GM08714 (cell line): ENCODE data around the gene DCAF7.
A peak's percentile ranks its signal among the peaks of the same experiment; 100 is the strongest.

ENCODE experiments used
- H3K4me3 ChIP-seq: fragments of 200-500 bp; sonication (Bioruptor generic); 2 replicates; pipeline ENCODE4 v1.5.1; 2014; ENCODE audit warnings: mild to moderate bottlenecking, low read length, inconsistent platforms
- ZNF274 ChIP-seq: IDR thresholded peaks from 2 replicates; pipeline ENCODE4 v1.6.1; 2012; ENCODE audit warnings: mild to moderate bottlenecking, low read depth, low read length

The DCAF7 gene

DNA sequence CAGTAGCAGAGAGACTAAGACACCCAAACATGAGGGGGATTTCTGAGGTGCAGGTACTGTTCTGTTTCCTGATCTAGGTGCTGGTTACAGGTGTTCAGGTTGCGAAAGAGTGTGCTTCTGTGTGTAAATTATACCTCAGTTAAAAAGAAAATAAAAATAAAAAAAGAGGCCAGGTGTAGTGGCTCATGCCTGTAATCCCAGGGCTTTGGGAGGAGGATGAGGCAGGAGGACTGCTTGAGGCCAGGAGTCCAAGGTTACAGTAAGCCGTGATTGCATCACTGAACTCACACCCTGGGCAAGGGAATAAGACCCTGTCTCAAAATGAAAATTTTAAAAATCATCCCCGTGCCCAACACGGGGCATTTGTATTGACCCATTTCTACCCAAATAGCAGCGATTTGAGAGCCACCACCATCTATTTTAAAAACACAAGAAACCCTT is 3.2 kb upstream of the DCAF7 start:
- TF ChIP-seq ZNF274 = no peak
- H3K4me3 ChIP-seq = no peak overlapping the region

DNA sequence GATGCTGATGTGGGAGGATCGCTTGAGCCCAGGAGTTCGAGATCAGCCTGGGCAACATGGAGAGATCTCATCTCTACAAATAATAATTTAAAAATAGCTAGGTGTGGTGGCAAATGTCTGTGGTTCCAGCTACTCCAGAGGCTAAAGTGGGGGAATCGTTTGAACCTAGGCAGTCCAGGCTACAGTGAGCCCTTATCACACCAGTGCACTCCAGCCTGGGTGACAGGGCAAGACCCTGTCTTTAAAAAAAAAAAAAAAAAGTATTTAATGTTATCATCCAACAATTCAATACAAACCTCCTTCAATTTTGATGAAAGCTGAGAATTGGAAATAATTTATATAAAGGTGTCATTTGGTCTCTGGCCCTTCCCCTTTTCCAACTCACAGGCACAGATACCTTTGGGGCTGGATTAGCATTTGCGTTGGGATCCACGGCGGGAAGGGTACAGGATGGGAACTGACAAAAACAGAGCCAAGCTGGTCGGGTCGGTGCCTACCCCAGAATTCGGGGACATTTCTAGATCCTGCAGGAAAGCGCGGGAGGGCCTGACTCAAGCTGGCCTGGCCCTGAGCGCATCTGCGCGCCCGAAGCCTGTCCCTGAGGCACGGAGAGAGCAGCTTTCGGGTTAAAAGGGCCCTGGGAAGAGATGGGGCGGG is 860 bp upstream of the DCAF7 start:
- no peak for TF ChIP-seq ZNF274
- H3K4me3 ChIP-seq = peak overlapping the region; percentile 68

DNA sequence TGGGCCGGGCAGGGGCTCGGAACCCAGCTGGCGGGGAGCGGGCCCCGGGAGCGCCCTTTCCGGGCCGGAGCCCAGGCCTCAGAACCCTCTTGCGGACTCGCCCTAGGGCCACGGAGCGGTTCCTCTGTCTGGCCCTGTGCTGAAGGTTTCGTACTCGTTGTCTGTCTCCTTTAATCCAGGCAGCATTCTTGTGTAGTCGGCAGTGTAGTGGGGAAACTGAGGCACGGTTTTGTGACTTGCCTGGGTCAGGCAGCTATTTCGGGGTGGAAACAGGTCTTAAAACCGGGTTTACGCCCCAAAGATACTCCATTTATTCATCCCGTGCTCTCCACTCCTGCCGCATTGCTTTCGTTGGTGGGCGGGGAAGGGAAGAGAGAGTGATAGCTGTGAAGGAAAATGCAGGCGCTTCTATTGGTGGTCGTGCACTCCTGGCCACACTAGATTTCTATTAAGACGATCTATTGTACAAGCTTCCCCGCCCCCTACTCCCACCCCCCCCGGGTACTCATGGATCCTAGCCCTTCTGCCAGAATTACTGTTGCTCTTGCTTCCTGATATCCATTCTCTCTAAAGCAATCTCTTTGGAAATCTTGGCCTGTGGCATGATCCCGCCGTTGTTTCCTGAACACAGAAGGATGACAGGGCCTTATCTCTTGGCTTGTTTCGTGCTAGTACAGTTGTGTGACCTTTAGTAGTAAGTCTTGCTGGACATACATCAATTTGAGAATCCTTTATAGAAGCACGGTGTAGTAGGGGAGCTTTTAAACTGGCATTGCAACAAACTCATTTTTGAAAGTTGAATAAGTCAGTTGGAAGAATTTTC is 751 bp downstream of the DCAF7 start:
- TF ChIP-seq ZNF274 = no peak
- H3K4me3 ChIP-seq = peak overlapping the region; percentile 85

DNA sequence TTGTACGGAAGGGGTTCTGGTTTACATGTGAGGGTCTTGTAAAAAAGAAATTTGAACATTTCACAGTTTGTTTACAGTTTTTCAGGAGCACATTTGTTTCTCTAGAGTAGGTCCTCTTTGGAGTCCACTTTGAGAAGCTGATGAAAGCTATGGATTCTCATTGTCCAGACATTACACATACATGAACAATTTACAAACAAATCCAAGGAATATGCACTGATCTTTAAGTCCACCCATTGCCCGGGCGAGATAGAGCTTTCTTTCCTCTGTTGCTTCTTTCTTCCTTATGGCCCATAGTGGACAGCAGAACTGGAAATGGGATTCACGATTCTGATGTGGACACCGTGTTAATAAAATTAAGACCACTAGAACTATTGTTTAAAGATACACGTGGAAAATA is 1.9 kb downstream of the DCAF7 start:
- no peak for TF ChIP-seq ZNF274
- H3K4me3 ChIP-seq = peak overlapping the region; percentile 85

- no peak overlapping the region for H3K4me3 ChIP-seq
- TF ChIP-seq ZNF274 = no peak
Observed at GRCh38 chr17:63555500-63556156, 5.4 kb downstream of the DCAF7 start.

DNA sequence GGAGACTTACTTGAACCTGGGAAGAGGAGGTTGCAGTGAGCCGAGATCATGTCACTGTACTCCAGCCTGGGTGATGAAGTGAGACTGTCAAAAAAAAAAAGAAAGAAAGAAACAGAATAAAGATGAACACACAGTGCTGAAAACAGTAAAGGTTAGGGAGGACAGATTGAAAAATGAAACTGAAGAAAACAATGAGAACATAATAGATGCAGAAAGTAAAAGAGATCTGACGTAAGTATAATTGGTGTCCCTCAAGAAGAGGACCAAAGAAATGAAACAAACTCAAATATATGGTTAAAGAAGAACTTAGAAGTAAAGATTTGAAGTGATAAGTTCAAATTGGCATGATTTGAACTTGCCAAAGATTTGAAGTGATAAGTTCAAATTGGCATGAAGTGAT is 7.1 kb downstream of the DCAF7 start:
- H3K4me3 ChIP-seq = no peak overlapping the region
- no peak for TF ChIP-seq ZNF274

GRCh38 chr17:63558441-63558840 is 8.2 kb downstream of the DCAF7 start:
- TF ChIP-seq ZNF274 = no peak

GRCh38 chr17:63561819-63562218 is 11.5 kb downstream of the DCAF7 start:
- no peak for TF ChIP-seq ZNF274
- H3K4me3 ChIP-seq = no peak overlapping the region

More at GRCh38 chr17:63558441-63558840, 8.2 kb downstream of the DCAF7 start:
- H3K4me3 ChIP-seq = no peak overlapping the region

GRCh38 chr17:63563339-63563738 is 13.1 kb downstream of the DCAF7 start:
- TF ChIP-seq ZNF274 = no peak
- no peak overlapping the region for H3K4me3 ChIP-seq

GRCh38 chr17:63564562-63564961 is 14.3 kb downstream of the DCAF7 start:
- TF ChIP-seq ZNF274 = no peak
- no peak overlapping the region for H3K4me3 ChIP-seq

DNA sequence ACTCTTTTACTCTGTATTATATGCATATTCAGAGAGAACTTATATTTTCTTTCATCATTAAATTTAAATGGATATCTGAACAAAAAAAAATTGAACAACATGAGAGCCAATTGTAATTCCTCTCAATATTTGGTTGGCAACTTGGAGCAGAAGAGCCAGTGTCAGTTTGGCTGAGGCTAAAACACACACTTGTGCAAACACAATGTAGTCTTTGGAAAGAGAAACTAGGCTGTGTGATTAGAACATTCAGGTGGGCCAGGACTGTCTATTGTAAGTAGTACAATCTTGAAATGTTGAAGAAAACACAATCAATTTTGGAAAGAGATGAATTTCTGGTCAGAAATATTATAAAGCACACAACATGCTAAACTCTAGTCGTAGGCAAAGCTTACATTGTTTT is 17.0 kb downstream of the DCAF7 start:
- no peak for TF ChIP-seq ZNF274

GRCh38 chr17:63568563-63568962 is 18.3 kb downstream of the DCAF7 start:
- no peak overlapping the region for H3K4me3 ChIP-seq
- no peak for TF ChIP-seq ZNF274

More for the DNA sequence above, 17.0 kb downstream of the DCAF7 start:
- no peak overlapping the region for H3K4me3 ChIP-seq

- TF ChIP-seq ZNF274 = no peak
- no peak overlapping the region for H3K4me3 ChIP-seq
Observed at GRCh38 chr17:63571632-63572310, 21.5 kb downstream of the DCAF7 start.

GRCh38 chr17:63573634-63574033 is 23.4 kb downstream of the DCAF7 start:
- no peak for TF ChIP-seq ZNF274
- no peak overlapping the region for H3K4me3 ChIP-seq
